Ectodermal cell (in vitro differentiated cells): Measurements from ENCODE around the gene ANKRD16.

Experiments
- H3K27ac ChIP-seq: 2 replicates; pipeline ENCODE4 v1.7.0; 2013; ENCODE audit warnings: mild to moderate bottlenecking, low read depth, low read length; ENCODE audit not compliant: insufficient read depth, poor library complexity, severe bottlenecking
- H3K27me3 ChIP-seq: 2 replicates; pipeline ENCODE4 v1.7.0; 2013; ENCODE audit warnings: mild to moderate bottlenecking, low read length; ENCODE audit not compliant: insufficient read depth, control insufficient read depth, poor library complexity, severe bottlenecking
- H3K36me3 ChIP-seq: one replicate; pipeline ENCODE4 v1.7.0; 2013; ENCODE audit warnings: low read length; ENCODE audit not compliant: control insufficient read depth, insufficient read depth
- H3K4me1 ChIP-seq: one replicate; pipeline ENCODE4 v1.7.0; 2013; ENCODE audit warnings: low read length; ENCODE audit not compliant: control insufficient read depth, insufficient read depth
- H3K4me3 ChIP-seq: 2 replicates; pipeline ENCODE4 v1.7.0; 2013; ENCODE audit warnings: low read depth, low read length, control low read depth; ENCODE audit not compliant: insufficient read depth
- H3K9me3 ChIP-seq: 2 replicates; pipeline ENCODE4 v1.7.0; 2013; ENCODE audit warnings: mild to moderate bottlenecking, low read length, moderate library complexity; ENCODE audit not compliant: control insufficient read depth
- WGBS, 2 experiments: methylation state at CpG; one replicate each; pipeline ENCODE4 v1.1.7; 2013; ENCODE audit warnings: missing lambda C conversion rate in 2 of 2; 5-methylcytosine and 5-hydroxymethylcytosine counted together

Gene ANKRD16

GRCh38 chr10:5895365-5895764 is 5.7 kb upstream of the ANKRD16 start:
- Histone ChIP-seq H3K27ac (no peak overlapping the region), H3K4me3 (no peak overlapping the region), H3K4me1 (peaks cover 5% of the 10 kb centered on the region), H3K36me3 (peaks cover 19% of the 10 kb centered on the region), H3K27me3 (no peaks in the 10 kb centered on the region), H3K9me3 (no peaks in the 10 kb centered on the region)
- WGBS, 2 experiments = 92 to 96% methylated on average over 2 to 3 of the region's 3 CpGs

- H3K4me1 ChIP-seq = peaks cover 5% of the 10 kb centered on the region
- no peaks in the 10 kb centered on the region for H3K9me3 ChIP-seq
- peaks cover 19% of the 10 kb centered on the region for H3K36me3 ChIP-seq
- H3K27ac ChIP-seq = no peak overlapping the region
- no peak overlapping the region for H3K4me3 ChIP-seq
- no peaks in the 10 kb centered on the region for H3K27me3 ChIP-seq
- 95% methylated on average over 8 of the region's 8 CpGs for WGBS, 2 experiments
These were observed 5.2 kb upstream of the ANKRD16 start for GRCh38 chr10:5894873-5895272.

- WGBS, 2 experiments = 95 to 97% methylated on average over 4 of the region's 4 CpGs
- Histone ChIP-seq H3K27ac (no peak overlapping the region), H3K4me1 (peaks cover 5% of the 10 kb centered on the region), H3K36me3 (peaks cover 19% of the 10 kb centered on the region), H3K4me3 (no peak overlapping the region), H3K27me3 (no peaks in the 10 kb centered on the region), H3K9me3 (no peaks in the 10 kb centered on the region)
These were observed 4.7 kb upstream of the ANKRD16 start for GRCh38 chr10:5894403-5894802.

- H3K27ac ChIP-seq = no peak overlapping the region
- H3K4me1 ChIP-seq = peaks cover 6% of the 10 kb centered on the region
- no peak overlapping the region for H3K4me3 ChIP-seq
- H3K27me3 ChIP-seq = no peaks in the 10 kb centered on the region
- 88 to 95% methylated on average over 2 of the region's 2 CpGs for WGBS, 2 experiments
- H3K36me3 ChIP-seq = peaks cover 19% of the 10 kb centered on the region
- H3K9me3 ChIP-seq = no peaks in the 10 kb centered on the region
These were observed 3.6 kb upstream of the ANKRD16 start for GRCh38 chr10:5893321-5893720.

- H3K36me3 ChIP-seq = peaks cover 14% of the 10 kb centered on the region
- H3K27ac ChIP-seq = no peak overlapping the region
- peaks cover 14% of the 10 kb centered on the region for H3K4me1 ChIP-seq
- no peaks in the 10 kb centered on the region for H3K9me3 ChIP-seq
- H3K27me3 ChIP-seq = no peaks in the 10 kb centered on the region
- H3K4me3 ChIP-seq = no peak overlapping the region
- 95 to 97% methylated on average over 7 to 8 of the region's 8 CpGs for WGBS, 2 experiments
These were observed 2.3 kb upstream of the ANKRD16 start for GRCh38 chr10:5892007-5892406.

GRCh38 chr10:5891009-5891408 is 1.3 kb upstream of the ANKRD16 start:
- Histone ChIP-seq H3K4me3 (peak overlapping the region; percentile 92), H3K27me3 (no peaks in the 10 kb centered on the region), H3K27ac (no peak overlapping the region), H3K9me3 (no peaks in the 10 kb centered on the region), H3K4me1 (peaks cover 9% of the 10 kb centered on the region), H3K36me3 (peaks cover 18% of the 10 kb centered on the region)
- 82 to 87% methylated on average over 7 of the region's 7 CpGs for WGBS, 2 experiments

- Histone ChIP-seq H3K27ac (no peak overlapping the region), H3K9me3 (no peaks in the 10 kb centered on the region)
- WGBS, 2 experiments = 1% methylated on average over 40 of the region's 40 CpGs
These were observed 791 bp upstream of the ANKRD16 start for GRCh38 chr10:5890452-5890915.

GRCh38 chr10:5888843-5889623 is 660 bp downstream of the ANKRD16 start:
- Histone ChIP-seq H3K27me3 (no peaks in the 10 kb centered on the region), H3K4me3 (peak overlapping the region; percentile 92), H3K27ac (peak overlapping the region; percentile 50), H3K4me1 (peaks cover 9% of the 10 kb centered on the region), H3K9me3 (no peaks in the 10 kb centered on the region), H3K36me3 (peaks cover 16% of the 10 kb centered on the region)
- 0% methylated on average over 80 of the region's 80 CpGs for WGBS, 2 experiments

More at GRCh38 chr10:5890452-5890915, 791 bp upstream of the ANKRD16 start:
- Histone ChIP-seq H3K36me3 (peaks cover 24% of the 10 kb centered on the region), H3K4me3 (peak overlapping the region; percentile 92), H3K4me1 (peaks cover 9% of the 10 kb centered on the region), H3K27me3 (no peaks in the 10 kb centered on the region)

- Histone ChIP-seq H3K4me3 (peak overlapping the region; percentile 92), H3K36me3 (peaks cover 15% of the 10 kb centered on the region), H3K27ac (no peak overlapping the region), H3K4me1 (peaks cover 9% of the 10 kb centered on the region), H3K27me3 (no peaks in the 10 kb centered on the region), H3K9me3 (no peaks in the 10 kb centered on the region)
- WGBS, 2 experiments = 64% methylated on average over 10 of the region's 10 CpGs
These were observed 1.3 kb downstream of the ANKRD16 start for GRCh38 chr10:5888351-5888750.

GRCh38 chr10:5887641-5888040 is 2.1 kb downstream of the ANKRD16 start:
- 94 to 96% methylated on average over 7 to 8 of the region's 8 CpGs for WGBS, 2 experiments
- Histone ChIP-seq H3K27ac (no peak overlapping the region), H3K4me1 (peaks cover 9% of the 10 kb centered on the region), H3K9me3 (no peaks in the 10 kb centered on the region), H3K4me3 (no peak overlapping the region), H3K27me3 (no peaks in the 10 kb centered on the region), H3K36me3 (peaks cover 16% of the 10 kb centered on the region)
